AG09319 (cell line): ENCODE data around the gene SSNA1.

Experiments used
- DNase-seq: peaks from one replicate; pipeline ENCODE4 v3.0.0-alpha.2; 2010; ENCODE audit warnings: low read depth; ENCODE audit errors: extremely low read depth
- TF ChIP-seq, protein P1 (sequence below): IDR thresholded peaks from 2 replicates; pipeline ENCODE4 v1.5.1; 2011; ENCODE audit warnings: low read depth, mild to moderate bottlenecking, inconsistent platforms, low read length, moderate library complexity

Gene SSNA1

DNA sequence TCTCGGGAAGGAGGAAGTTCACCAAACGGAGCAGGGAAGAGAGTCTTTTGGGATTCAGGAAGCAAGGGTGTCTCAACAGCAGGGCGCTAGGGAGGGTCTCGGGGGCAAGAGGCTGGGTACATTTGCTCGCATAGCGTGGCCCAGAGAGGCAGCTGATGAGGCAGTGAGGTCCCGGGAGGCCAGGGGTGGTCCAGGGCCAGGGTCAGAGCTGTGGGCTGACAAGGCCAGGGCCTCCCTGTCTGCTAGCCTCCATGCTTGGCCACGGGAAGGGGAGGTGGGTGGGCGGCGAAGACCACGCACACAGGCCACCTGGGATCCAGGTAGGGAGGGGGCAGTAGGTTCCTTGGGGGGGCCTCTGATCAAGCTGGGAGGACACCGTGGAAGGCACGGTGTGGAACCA is 23.1 kb downstream of the SSNA1 start:
- DNase-seq = no peak
- TF ChIP-seq, protein P1, sequence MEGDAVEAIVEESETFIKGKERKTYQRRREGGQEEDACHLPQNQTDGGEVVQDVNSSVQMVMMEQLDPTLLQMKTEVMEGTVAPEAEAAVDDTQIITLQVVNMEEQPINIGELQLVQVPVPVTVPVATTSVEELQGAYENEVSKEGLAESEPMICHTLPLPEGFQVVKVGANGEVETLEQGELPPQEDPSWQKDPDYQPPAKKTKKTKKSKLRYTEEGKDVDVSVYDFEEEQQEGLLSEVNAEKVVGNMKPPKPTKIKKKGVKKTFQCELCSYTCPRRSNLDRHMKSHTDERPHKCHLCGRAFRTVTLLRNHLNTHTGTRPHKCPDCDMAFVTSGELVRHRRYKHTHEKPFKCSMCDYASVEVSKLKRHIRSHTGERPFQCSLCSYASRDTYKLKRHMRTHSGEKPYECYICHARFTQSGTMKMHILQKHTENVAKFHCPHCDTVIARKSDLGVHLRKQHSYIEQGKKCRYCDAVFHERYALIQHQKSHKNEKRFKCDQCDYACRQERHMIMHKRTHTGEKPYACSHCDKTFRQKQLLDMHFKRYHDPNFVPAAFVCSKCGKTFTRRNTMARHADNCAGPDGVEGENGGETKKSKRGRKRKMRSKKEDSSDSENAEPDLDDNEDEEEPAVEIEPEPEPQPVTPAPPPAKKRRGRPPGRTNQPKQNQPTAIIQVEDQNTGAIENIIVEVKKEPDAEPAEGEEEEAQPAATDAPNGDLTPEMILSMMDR = no peak

DNA sequence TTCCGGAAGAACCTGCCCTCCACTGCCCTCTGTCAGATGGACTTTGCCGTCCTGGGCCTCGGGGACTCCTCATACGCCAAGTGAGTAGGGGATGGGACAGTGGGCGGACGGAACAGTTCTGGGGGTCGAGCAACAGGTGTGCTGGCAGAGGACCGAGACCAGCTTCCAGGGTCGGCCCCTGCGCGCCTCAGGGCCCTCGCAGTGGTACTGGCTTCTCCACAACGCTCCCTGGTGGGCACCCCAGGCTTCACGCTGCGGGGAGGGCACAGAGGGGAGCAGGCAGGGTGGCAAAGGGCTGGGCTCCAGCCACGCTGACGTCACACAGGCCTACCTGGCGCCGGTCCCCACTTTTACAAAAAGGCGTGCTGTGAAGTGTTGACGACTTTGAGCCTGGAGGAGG is 24.0 kb downstream of the SSNA1 start:
- DNase-seq = no peak
- TF ChIP-seq, protein P1 = no peak

DNA sequence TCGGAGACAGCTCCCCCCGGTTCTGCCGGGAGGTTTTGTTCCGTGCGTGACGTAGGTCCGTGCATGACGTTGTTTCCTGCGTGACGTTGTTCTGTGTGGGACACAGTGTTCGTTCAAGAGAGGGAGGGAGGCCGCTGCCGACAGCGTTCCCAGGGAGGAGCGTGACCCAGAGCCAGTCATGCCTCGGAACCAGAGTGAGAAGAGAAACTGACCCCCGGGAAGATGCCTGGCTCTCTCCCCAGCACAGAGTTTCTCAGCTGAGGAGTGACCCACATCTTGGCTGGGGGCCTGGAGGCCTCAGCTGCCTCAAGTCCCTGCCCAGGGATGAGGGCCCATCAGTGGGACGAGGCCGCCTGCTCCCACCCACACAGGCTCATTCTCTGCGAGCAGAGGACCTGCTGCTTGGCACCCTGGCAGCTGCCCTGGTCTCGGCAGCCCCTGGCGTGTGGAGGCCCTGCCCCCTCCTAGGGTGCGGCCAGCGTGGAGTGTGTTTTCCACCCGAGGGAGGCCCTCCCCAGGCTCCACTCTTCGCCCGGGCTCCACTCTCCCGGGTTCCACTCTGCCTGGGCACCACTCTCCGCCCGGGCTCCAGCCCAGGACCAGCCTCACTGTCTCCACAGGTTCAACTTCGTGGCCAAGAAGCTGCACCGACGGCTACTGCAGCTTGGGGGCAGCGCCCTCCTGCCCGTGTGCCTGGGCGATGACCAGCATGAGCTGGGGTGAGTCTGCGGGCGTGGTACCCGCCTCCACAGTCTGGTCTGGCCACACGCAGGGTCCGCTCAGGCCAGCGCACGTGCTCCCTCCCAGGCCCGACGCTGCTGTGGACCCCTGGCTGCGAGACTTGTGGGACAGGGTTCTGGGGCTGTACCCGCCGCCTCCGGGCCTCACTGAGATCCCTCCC is 24.9 kb downstream of the SSNA1 start:
- TF ChIP-seq, protein P1 = no peak
- no peak for DNase-seq

DNA sequence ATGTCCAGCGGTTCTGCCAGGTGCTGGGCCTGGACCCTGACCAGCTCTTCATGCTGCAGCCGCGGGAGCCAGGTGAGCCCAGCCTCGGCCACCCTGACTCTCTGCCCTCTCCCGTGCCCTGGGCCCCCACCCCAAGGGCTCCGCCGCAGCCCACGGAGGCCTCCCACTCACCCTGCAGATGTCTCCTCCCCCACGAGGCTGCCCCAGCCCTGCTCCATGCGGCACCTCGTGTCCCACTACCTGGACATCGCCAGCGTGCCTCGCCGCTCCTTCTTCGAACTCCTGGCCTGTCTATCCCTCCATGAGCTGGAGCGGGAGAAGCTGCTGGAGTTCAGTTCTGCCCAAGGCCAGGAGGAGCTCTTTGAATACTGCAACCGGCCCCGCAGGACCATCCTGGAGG is 26.1 kb downstream of the SSNA1 start:
- no peak for DNase-seq
- TF ChIP-seq, protein P1 = no peak

DNA sequence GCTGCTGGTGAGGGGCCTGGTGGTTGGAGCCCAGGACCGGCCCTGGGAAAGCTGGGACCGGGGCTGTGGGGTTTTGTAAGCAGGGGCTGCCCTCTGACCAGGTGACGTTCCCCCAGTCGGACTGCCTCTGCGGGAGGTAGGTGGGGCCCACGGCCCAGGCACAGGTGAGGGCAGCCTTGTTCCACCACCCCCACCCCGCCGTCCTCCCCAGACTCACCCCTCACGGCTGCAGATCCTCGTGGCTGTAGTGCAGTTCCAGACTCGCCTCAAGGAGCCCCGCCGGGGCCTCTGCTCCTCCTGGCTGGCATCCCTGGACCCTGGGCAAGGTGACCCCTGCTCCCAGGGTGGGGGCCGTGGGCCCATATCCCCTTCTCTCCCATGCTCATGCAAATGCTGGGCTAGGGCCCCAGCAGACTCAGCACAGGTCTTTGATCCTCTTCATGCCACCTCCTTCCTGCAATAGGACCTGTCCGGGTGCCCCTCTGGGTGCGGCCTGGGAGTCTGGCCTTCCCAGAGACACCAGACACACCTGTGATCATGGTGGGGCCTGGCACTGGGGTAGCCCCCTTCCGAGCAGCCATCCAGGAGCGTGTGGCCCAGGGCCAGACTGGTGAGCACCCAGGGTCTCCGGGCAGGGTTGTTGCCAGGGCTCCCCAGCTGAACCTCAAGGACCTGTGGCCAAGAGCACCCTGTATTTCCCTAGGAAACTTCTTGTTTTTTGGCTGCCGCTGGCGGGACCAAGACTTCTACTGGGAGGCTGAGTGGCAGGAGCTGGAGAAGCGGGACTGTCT is 26.9 kb downstream of the SSNA1 start:
- DNase-seq = no peak
- TF ChIP-seq, protein P1 = no peak

DNA sequence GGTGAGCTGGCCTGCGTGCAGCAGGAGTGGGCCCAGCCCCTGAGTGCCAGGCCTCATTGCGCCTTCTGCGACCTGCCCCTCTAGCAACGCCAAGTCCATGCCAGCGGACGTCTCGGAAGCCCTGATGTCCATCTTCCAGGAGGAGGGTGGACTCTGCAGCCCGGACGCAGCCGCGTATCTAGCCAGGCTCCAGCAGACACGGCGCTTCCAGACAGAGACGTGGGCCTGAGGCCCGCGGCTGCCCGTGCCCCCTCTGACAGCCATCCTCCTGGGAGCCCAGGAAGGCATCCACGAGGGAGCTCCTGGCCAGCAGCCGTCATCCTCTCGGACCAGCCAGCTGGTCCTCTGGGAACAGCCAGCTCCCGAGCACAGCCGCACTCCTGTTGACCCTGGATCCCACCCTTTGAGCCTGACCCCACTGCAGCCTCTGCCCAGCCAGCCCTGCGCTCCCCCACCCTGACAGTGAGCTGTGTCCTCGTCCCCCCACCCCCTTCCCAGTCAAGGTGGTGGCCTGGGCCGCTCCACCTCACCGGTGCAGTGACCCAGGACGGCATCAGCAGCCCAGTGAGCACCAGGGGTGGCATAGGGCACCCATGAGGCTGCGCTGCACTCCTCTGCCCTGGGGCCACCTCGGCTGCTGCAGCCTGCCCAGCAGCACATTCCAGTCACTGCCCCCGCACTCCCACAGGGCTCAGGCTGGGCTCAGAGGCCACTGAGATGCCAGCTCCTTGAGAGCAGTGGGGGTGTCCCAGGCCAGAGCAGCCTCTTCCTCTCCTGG is 27.9 kb downstream of the SSNA1 start:
- DNase-seq = no peak
- TF ChIP-seq, protein P1 = no peak
